Type B pancreatic cell (in vitro differentiated cells): ENCODE data around the gene DR1. TPM values are rescaled to one million over a fixed set of nuclear protein-coding genes. Genes with fewer than 3 reads are reported as not detected.

ENCODE experiments used
- DNase-seq: peaks from one replicate; pipeline ENCODE4 v3.0.0; 2021; ENCODE audit warnings: mixed read lengths; ENCODE audit not compliant: unreplicated experiment; ENCODE audit errors: extremely low spot score
- H3K27ac Mint-ChIP-seq: 2 replicates; pipeline ENCODE4 v1.8.0; 2021; ENCODE audit warnings: mild to moderate bottlenecking, mixed read lengths
- H3K27me3 Mint-ChIP-seq: 2 replicates; pipeline ENCODE4 v1.8.0; 2021; ENCODE audit warnings: mixed read lengths
- H3K36me3 Mint-ChIP-seq: 2 replicates; pipeline ENCODE4 v1.8.0; 2021; ENCODE audit warnings: mixed read lengths
- H3K4me1 Mint-ChIP-seq: one replicate; pipeline ENCODE4 v1.8.0; 2021; ENCODE audit warnings: mixed read lengths; ENCODE audit not compliant: unreplicated experiment
- H3K4me3 Mint-ChIP-seq: 2 replicates; pipeline ENCODE4 v1.8.0; 2021; ENCODE audit warnings: mild to moderate bottlenecking, mixed read lengths
- H3K9me3 Mint-ChIP-seq: 2 replicates; pipeline ENCODE4 v1.8.0; 2021; ENCODE audit warnings: mixed read lengths
- long read RNA-seq: library from polyadenylated mRNA; unstranded; transcript quantifications from one replicate; pipeline ENCODE4 v2.0.0, GENCODE V29; 2020
- total RNA-seq: library from RNA; stranded (reverse); gene quantifications from 2 replicates; pipeline ENCODE4 v1.2.1, GENCODE V29; 2021; ENCODE audit warnings: low replicate concordance
- TF ChIP-seq, protein P1 (sequence below): fragments of 200-600 bp; sonication (generic); conservative IDR thresholded peaks from 2 replicates; pipeline ENCODE4 v1.5.0; 2021; ENCODE audit warnings: antibody characterized with exemption, mild to moderate bottlenecking

The DR1 gene
- 47.3 and 49.0 TPM in 2 replicates for total RNA-seq
- long read RNA-seq, full-length matches to known transcripts = 22 of 37 reads
- long read RNA-seq, partial matches to known transcripts = 0 of 37 reads
- long read RNA-seq, other reads (novel, unspliced or antisense) = 15 of 37 reads

DNA sequence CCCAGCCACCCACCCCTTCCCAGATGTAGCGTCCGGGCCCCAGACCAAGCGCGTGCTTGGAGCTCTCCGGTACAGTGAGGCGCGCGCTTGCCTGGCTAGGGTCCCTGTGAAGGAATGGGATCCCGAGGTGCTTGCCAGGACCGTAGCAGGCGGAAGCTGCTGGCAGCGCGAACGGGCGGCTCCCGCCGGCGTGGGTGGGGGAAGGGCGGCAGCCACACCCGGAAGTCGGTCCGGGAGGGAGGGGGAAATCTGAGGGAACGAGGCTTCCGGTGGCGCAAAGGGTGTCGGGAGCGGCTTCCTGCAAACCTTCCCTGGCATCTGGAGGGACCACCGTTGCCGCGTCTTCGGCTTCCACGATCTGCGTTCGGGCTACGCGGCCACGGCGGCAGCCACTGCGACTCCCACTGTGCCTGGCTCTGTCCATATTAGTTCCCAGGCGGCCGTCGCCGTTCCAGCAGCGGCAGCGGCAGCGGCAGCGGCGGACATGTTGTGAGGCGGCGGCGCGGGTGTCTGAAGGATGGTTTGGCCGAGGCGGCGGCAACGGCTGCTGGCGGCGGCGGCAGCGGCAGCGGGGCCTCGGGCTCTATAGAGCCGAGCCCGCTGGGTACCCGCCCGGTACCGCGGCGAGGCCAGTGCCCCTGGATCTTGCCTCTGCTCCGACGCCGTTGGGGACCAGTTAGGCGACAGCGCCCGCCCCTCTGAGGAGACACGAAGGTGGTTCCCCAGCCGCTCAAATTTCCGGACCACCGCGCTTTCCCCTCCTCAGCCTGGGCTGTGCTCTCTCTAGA lies at the start of gene DR1:
TSS of gene DR1 (plus strand) at position 275 of the 788 bp plus-strand sequence. CDS start 739 bp downstream, outside the sequence.
- Mint-ChIP-seq H3K4me3 (peak within 1 kb of the TSS; percentile 95), H3K9me3 (no peaks in the 10 kb centered on the region), H3K36me3 (no peaks in the 10 kb centered on the region), H3K4me1 (peaks cover 20% of the 10 kb centered on the region), H3K27ac (peak within 1 kb of the TSS; percentile 98), H3K27me3 (no peaks in the 10 kb centered on the region)
- peak; percentile 96 for DNase-seq
- TF ChIP-seq, protein P1, sequence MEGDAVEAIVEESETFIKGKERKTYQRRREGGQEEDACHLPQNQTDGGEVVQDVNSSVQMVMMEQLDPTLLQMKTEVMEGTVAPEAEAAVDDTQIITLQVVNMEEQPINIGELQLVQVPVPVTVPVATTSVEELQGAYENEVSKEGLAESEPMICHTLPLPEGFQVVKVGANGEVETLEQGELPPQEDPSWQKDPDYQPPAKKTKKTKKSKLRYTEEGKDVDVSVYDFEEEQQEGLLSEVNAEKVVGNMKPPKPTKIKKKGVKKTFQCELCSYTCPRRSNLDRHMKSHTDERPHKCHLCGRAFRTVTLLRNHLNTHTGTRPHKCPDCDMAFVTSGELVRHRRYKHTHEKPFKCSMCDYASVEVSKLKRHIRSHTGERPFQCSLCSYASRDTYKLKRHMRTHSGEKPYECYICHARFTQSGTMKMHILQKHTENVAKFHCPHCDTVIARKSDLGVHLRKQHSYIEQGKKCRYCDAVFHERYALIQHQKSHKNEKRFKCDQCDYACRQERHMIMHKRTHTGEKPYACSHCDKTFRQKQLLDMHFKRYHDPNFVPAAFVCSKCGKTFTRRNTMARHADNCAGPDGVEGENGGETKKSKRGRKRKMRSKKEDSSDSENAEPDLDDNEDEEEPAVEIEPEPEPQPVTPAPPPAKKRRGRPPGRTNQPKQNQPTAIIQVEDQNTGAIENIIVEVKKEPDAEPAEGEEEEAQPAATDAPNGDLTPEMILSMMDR = no peak

DNA sequence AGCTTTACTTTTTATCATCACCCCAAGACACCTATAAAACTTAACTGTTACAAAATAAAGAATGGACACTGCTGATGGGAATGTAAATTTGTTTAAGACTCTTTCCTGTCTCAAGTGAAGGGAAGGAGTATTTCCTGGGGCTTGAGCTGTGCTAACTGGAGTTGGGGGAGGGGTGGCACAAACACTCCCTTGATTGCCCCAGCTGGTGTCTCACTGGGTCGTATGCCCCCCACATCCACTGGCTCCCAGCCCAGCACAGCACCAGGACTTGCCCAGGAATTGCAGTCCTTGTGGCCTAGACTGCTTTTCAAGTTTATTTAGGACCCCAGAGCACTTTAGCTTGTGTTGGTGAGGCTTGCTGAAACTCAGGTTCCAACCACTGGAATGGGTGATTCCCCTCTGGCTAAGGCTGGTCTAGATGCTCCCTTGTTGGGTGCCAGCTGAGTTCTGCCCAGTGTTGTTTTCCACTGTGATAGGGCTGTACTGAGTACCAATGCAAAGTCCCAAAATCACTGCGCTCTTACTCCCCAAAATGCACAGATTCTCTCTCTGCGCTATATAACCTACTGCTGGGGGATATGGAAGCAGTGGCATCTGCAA lies 49.1 kb upstream of the DR1 start:
- no peak overlapping the region for H3K27ac Mint-ChIP-seq
- TF ChIP-seq, protein P1 = no peak
- H3K9me3 Mint-ChIP-seq = no peaks in the 10 kb centered on the region
- H3K4me1 Mint-ChIP-seq = no peaks in the 10 kb centered on the region
- H3K27me3 Mint-ChIP-seq = no peaks in the 10 kb centered on the region
- H3K36me3 Mint-ChIP-seq = no peaks in the 10 kb centered on the region
- H3K4me3 Mint-ChIP-seq = no peak overlapping the region
- no peak for DNase-seq

DNA sequence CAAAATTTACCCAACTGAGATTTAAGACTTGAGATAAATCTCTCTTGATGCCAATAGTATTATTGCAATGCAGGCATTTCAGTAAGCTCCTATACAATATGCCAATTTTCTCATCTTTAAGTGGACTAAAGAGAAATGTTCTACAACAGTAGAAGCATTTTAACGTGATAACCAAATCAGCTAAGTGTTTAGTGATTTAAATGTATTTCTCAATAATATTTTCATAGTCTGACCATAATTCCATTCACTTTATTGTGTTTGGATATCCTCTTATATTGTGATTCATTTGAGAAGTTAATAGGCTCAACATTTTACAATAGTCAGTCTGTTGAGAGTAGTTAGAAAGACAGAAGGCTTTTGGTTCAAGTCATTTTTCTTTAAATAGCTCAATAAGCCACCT lies 44.6 kb upstream of the DR1 start:
- TF ChIP-seq, protein P1 = no peak
- Mint-ChIP-seq H3K36me3 (no peaks in the 10 kb centered on the region), H3K27ac (no peak overlapping the region), H3K4me3 (no peak overlapping the region), H3K27me3 (no peaks in the 10 kb centered on the region), H3K9me3 (no peaks in the 10 kb centered on the region), H3K4me1 (peaks cover 4% of the 10 kb centered on the region)
- no peak for DNase-seq

DNA sequence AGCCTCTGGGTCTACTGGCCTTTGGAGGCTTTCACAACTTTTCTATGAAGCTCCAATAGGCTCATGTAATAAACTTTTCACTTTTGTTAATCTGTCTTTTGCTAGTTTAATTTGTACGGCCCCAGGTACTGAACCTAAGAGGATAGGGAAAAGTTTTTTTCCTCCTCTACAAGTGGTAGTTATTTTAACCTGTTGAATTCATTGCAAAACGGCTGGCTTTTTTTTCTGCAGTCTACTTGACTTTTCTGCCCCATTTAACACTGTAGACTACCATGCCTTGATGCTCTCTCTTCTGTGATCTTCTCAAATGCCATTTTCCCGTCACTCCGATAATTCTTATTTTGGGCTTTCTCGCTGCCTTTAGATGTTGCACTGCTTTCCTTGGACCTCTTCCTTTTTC lies 43.6 kb upstream of the DR1 start:
- H3K27ac Mint-ChIP-seq = no peak overlapping the region

DNA sequence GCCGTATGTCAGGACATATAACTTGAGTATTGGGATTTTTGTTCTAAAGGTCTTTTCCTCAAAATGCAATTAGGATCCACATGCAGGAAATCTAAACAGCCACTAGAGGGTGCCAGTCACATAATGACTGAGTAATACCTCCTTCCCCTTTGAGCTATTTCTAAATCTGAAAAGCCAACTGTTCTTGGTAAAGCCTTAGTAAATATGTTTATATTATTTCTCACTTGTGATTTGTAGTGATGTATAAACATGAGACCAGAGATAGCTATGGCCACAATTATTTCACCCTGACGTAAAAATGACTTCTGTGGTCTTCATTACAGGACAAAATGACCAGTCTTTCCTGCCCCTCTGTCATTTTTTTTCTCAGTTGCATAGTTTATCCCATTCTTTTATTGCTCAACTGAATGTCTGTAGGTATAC lies 41.0 kb upstream of the DR1 start:
- Mint-ChIP-seq H3K9me3 (no peaks in the 10 kb centered on the region), H3K4me3 (no peak overlapping the region), H3K4me1 (peaks cover 4% of the 10 kb centered on the region), H3K36me3 (no peaks in the 10 kb centered on the region), H3K27ac (no peak overlapping the region), H3K27me3 (no peaks in the 10 kb centered on the region)
- TF ChIP-seq, protein P1 = peak; percentile 93
- no peak for DNase-seq

More for the DNA sequence above, 43.6 kb upstream of the DR1 start:
- H3K36me3 Mint-ChIP-seq = no peaks in the 10 kb centered on the region
- H3K4me1 Mint-ChIP-seq = peaks cover 4% of the 10 kb centered on the region
- no peaks in the 10 kb centered on the region for H3K9me3 Mint-ChIP-seq
- no peak overlapping the region for H3K4me3 Mint-ChIP-seq
- no peak for DNase-seq
- no peaks in the 10 kb centered on the region for H3K27me3 Mint-ChIP-seq
- TF ChIP-seq, protein P1 = no peak
